BLaER1 treated with 17β-estradiol and CSF1 and Interleukin-3, amounts not matched to agents 10 nM and 100 nM (cell line): ENCODE measurements around the gene RIBC2.

Experiments used
- H3K27ac ChIP-seq, 11 experiments: shearing (Covaris generic); formaldehyde crosslinking; 2 replicates each; pipeline ENCODE4 v1.8.1; 2022
- H3K27me3 ChIP-seq, 11 experiments: shearing (Covaris generic); formaldehyde crosslinking; 2 replicates each; pipeline ENCODE4 v1.8.1; 2022
- H3K36me3 ChIP-seq, 11 experiments: shearing (Covaris generic); formaldehyde crosslinking; 2 replicates each; pipeline ENCODE4 v1.8.1; 2022
- H3K4me1 ChIP-seq, 10 experiments: shearing (Covaris generic); formaldehyde crosslinking; 2 replicates each; pipeline ENCODE4 v1.8.1; 2022
- H3K4me2 ChIP-seq, 11 experiments: shearing (Covaris generic); formaldehyde crosslinking; 2 replicates each; pipeline ENCODE4 v1.8.1; 2022
- H3K4me3 ChIP-seq, 10 experiments: shearing (Covaris generic); formaldehyde crosslinking; 2 replicates each; pipeline ENCODE4 v1.8.1; 2022
- H3K9ac ChIP-seq, 11 experiments: shearing (Covaris generic); formaldehyde crosslinking; 2 replicates each; pipeline ENCODE4 v1.8.1; 2022
- H3K9me3 ChIP-seq, 11 experiments: shearing (Covaris generic); formaldehyde crosslinking; replicated peaks in 1 of 11; 2 replicates each; pipeline ENCODE4 v1.8.1; 2022
- H4K20me1 ChIP-seq, 11 experiments: shearing (Covaris generic); formaldehyde crosslinking; 2 replicates each; pipeline ENCODE4 v1.8.1; 2022
- Cebpa-rat ChIP-seq, 11 experiments: shearing (Covaris generic); IDR thresholded peaks; 2 replicates each; pipeline ENCODE4 v1.8.1; 2022

RIBC2 gene

DNA sequence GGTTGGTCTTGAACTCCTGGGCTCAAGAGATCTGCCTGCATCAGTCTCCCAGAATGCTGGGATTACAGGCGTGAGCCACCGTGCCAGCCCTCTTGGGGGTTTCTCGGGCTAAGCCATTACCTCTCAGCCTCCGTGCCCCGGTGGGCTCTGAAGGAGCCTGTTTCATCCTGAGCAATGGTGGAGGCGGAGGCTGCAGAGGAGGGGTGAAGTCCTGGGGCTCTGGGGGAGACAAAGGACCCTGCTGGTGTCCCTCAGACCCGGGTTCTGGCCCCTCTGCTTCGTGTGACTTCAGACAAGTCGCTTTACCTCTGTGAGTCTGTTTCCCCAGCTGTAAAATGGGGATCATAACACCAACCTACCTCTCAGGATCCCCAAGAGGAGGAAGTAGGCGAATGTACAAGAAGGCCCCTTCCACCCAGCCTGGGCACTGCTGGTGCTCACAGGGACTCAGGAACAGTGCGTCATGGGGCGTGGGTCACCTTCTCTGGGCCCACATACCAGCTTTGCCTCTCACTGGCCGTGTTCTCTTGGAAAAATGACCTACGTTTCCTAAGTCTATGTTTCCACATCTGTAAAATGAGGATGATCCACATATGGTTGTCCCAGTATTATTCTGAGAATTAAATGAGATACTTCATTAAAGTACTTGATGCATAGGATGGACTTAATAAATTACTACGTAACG, 36.8 kb downstream of the RIBC2 start:
- H3K9ac ChIP-seq: no peak overlapping the region
- H3K4me1 ChIP-seq: peaks cover 0 to 5% (median 0%) of the 10 kb centered on the region in 10 experiments; a peak in 1 of 20 replicates
- no peaks in the 10 kb centered on the region for H4K20me1 ChIP-seq
- no peak overlapping the region for H3K4me3 ChIP-seq
- H3K27ac ChIP-seq: no peak overlapping the region
- H3K36me3 ChIP-seq: no peaks in the 10 kb centered on the region
- H3K27me3 ChIP-seq: peaks cover 0 to 13% (median 0%) of the 10 kb centered on the region in 11 experiments; a peak in 3 of 22 replicates
- no peaks in the 10 kb centered on the region for H3K9me3 ChIP-seq
- no peak overlapping the region for H3K4me2 ChIP-seq
- TF ChIP-seq Cebpa-rat (IDR thresholded peaks at IDR 0.05): no peak

DNA sequence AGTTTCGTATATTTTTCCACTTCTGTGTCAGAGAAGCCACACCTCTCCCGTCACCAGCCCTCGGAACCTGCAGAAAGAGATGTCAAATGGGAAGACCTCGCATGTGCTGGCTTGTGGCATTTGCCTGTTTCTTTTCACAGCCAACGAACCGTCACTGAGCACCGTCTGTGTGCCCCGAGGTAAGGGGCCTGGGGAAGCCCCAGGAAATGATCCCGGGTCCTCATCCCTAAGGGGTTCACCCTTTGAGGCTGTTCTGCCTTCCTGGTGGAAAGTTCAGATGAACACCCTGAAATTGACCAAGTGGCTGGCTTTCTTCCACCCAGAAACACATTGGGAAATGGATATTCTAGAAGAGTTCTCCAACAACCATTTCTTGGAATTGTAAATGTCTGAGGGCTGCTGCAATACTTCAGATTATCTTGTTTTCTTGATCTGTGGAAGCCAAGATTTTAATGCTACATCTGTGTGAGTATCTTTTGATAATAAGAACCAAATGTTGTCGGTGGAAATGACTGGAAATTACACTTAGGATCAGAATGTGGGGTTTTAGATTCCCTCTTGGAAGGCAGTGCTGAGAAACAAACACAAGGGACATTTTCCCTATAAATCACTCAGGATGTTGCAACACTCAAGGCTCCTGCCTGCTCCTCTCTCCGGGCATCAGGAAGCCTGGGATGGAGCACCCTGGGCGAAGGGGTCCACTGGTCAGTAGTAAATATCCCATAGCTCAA, 37.6 kb downstream of the RIBC2 start:
- Histone ChIP-seq H3K27ac (no peak overlapping the region), H3K27me3 (peaks cover 0 to 13% (median 0%) of the 10 kb centered on the region in 11 experiments; a peak in 3 of 22 replicates), H3K4me3 (no peak overlapping the region), H3K9me3 (no peaks in the 10 kb centered on the region), H3K9ac (no peak overlapping the region), H4K20me1 (no peaks in the 10 kb centered on the region), H3K36me3 (no peaks in the 10 kb centered on the region), H3K4me2 (peak overlapping the region in 2 of 11 experiments; percentile 21 to 31; a peak in 2 of 22 replicates), H3K4me1 (peaks cover 0 to 5% (median 0%) of the 10 kb centered on the region in 10 experiments; a peak in 1 of 20 replicates)
- peak in 1 of 11 experiments; percentile 31; a peak in 1 of 22 replicates for TF ChIP-seq Cebpa-rat (IDR thresholded peaks at IDR 0.05)

DNA sequence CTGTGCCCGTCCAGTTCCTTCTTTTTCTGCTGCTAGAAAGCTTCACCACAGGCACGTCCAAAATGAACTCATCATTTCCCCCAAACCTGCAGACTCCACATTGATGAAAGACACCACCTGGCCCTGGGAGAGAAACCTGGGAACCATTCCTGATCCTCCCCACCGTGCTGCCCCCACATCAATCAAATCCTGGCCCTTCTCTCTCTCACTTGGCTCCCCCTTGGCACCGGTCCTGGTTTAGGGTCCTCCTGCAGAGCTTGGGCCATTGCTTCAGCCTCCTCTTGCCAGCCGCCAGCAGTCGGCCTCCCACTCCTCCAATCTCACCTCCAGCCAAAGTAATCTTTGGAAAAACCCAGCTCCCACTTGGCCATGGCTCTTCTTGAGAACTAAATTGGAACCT, 38.5 kb downstream of the RIBC2 start:
- Histone ChIP-seq H3K4me2 (no peak overlapping the region), H3K27me3 (peaks cover 0 to 13% (median 0%) of the 10 kb centered on the region in 11 experiments; a peak in 3 of 22 replicates), H3K36me3 (no peaks in the 10 kb centered on the region), H4K20me1 (no peaks in the 10 kb centered on the region), H3K27ac (no peak overlapping the region), H3K4me1 (peaks cover 0 to 5% (median 0%) of the 10 kb centered on the region in 10 experiments; a peak in 1 of 20 replicates), H3K4me3 (no peak overlapping the region), H3K9me3 (no peaks in the 10 kb centered on the region), H3K9ac (no peak overlapping the region)
- TF ChIP-seq Cebpa-rat (IDR thresholded peaks at IDR 0.05): no peak

DNA sequence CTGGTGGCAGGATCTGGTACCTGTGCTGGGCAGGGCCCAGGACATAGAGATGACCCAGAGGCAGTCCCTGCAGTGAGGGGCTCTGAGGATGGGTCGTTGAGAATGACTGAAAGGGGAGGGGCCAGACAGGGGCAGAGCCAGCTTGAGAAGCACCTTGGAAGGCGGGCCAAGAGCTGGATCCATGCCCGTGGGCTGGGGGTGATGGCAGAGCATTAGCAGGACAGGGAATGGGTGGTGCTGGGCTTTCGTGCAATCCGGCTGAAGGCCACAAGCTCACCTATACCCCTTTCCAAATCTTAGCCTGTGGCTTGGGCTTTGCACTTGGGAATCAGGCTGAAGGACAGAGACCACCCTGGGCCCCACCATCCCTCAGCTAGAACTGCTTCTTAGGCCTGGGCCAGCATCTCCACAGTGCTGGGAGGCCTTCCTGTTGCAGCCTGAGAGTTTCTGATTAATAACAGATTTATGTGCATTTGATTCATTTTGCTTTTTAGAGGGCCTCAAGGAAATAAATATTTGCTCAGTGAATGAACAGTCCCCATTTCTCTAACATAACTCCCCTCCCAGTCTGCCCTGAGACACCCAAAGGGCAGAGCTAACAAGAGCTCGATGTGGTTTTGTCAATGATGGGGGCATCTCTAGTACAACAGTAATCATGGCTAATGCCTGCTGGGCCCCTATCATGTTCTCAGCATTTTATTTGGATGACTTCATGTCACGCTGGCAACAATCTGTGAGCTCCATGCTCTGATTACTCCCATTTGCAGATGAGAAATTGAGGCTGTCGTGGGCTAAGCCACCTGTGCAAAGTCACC, 39.3 kb downstream of the RIBC2 start:
- peaks cover 0 to 13% (median 0%) of the 10 kb centered on the region in 11 experiments; a peak in 3 of 22 replicates for H3K27me3 ChIP-seq
- no peak overlapping the region for H3K4me3 ChIP-seq
- H3K4me2 ChIP-seq: no peak overlapping the region
- no peak overlapping the region for H3K9ac ChIP-seq
- no peak overlapping the region for H3K27ac ChIP-seq
- no peaks in the 10 kb centered on the region for H3K9me3 ChIP-seq
- no peak for TF ChIP-seq Cebpa-rat (IDR thresholded peaks at IDR 0.05)
- no peaks in the 10 kb centered on the region for H4K20me1 ChIP-seq
- H3K4me1 ChIP-seq: peaks cover 0 to 5% (median 0%) of the 10 kb centered on the region in 10 experiments; a peak in 1 of 20 replicates
- H3K36me3 ChIP-seq: no peaks in the 10 kb centered on the region

DNA sequence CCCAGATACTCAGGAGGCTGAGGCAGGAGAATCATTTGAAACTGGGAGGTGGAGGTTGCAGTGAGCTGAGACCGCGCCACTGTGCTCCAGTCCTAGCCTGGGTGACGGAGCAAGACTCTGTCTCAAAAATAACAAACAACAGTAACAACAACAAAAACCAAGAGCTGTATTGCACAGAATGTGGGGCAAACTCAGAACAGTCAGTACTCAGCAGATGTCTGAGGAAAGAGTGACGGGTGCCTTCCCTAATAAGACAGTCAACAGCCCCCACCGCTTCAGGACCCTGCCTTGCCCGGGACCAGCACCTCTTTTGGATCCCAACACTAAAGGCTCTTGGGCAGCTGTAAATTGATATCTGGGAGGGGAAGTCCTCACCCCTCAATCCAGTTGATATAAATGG, 40.3 kb downstream of the RIBC2 start:
- Histone ChIP-seq H3K4me3 (no peak overlapping the region), H3K9me3 (no peaks in the 10 kb centered on the region), H3K4me2 (no peak overlapping the region), H3K27ac (no peak overlapping the region), H3K27me3 (peaks cover 0 to 13% (median 0%) of the 10 kb centered on the region in 11 experiments; a peak in 3 of 22 replicates), H4K20me1 (no peaks in the 10 kb centered on the region), H3K36me3 (no peaks in the 10 kb centered on the region), H3K9ac (no peak overlapping the region), H3K4me1 (peaks cover 0 to 5% (median 0%) of the 10 kb centered on the region in 10 experiments; a peak in 1 of 20 replicates)
- no peak for TF ChIP-seq Cebpa-rat (IDR thresholded peaks at IDR 0.05)

DNA sequence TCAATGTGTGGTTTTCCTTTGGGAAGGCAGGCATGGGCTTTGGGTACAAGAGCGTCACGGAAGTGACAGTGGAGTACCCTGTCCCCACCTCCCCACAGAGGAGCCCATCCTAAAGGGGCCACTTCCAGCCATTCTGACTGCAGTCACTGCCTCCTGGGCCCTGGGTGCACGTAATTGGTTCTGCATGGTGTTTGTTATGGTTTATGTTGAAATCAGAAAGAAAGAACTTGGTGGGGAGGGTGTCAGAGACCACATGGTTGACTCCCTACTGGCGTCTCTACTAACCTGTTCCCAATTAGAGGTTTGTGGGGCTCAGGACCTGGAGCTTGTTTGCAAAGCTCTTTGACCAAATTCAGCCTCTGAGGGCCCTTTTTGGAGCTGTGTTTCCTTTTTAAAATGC, 40.8 kb downstream of the RIBC2 start:
- Histone ChIP-seq H3K4me3 (no peak overlapping the region), H3K4me2 (no peak overlapping the region), H3K27ac (no peak overlapping the region), H3K27me3 (peaks cover 0 to 13% (median 0%) of the 10 kb centered on the region in 11 experiments; a peak in 3 of 22 replicates), H3K36me3 (no peaks in the 10 kb centered on the region), H3K9ac (no peak overlapping the region), H3K4me1 (peaks cover 0 to 5% (median 0%) of the 10 kb centered on the region in 10 experiments; a peak in 1 of 20 replicates), H4K20me1 (no peaks in the 10 kb centered on the region), H3K9me3 (no peaks in the 10 kb centered on the region)
- TF ChIP-seq Cebpa-rat (IDR thresholded peaks at IDR 0.05): no peak

DNA sequence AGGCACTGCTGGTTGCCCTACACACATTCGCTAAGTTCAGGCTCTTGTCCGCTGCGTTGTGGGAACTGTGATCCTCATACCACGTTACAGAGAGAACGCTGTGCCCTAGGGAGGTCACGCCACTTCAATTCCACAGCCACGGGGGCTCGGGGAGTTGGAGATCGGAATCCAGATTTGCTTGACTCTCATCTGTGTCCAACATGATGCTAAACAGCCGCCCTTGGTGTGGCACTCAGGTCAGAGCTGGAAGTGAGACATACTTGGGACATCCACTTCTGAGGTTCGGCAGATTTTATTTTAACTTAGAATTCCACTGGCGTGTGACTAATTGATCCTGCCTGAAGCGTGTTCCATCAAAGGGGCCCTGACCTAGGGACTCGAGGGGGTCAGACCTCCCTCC, 41.7 kb downstream of the RIBC2 start:
- H3K4me1 ChIP-seq: peaks cover 2 to 13% (median 7%) of the 10 kb centered on the region in 10 experiments; a peak in 18 of 20 replicates
- no peak overlapping the region for H3K9ac ChIP-seq
- peaks cover 0 to 12% (median 0%) of the 10 kb centered on the region in 11 experiments; a peak in 3 of 22 replicates for H3K27me3 ChIP-seq
- H3K4me2 ChIP-seq: no peak overlapping the region
- no peak overlapping the region for H3K27ac ChIP-seq
- H3K4me3 ChIP-seq: no peak overlapping the region
- TF ChIP-seq Cebpa-rat (IDR thresholded peaks at IDR 0.05): no peak
- H3K36me3 ChIP-seq: no peaks in the 10 kb centered on the region
- no peaks in the 10 kb centered on the region for H4K20me1 ChIP-seq
- H3K9me3 ChIP-seq: no peaks in the 10 kb centered on the region

DNA sequence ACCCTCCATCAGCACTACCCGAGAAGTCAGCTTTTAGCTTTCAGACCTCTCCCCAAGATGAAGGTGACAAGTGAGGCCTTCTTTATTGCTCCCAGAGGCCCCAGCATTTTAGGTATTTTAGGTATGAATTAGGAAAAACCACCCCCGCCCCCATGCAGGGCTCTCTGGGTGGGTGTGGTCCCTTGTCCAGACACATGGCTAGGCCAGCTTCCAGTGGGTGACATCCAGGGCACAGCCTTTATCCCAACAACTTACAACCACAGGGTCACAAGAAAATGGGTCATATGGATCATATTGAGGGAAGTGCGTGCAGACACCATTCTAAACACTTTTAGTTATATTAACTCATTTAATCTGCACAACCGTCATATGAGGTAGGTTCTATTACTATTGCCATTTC, 42.1 kb downstream of the RIBC2 start:
- Histone ChIP-seq H3K4me1 (peaks cover 6 to 17% (median 11%) of the 10 kb centered on the region in 10 experiments; a peak in 19 of 20 replicates), H4K20me1 (no peaks in the 10 kb centered on the region), H3K4me3 (no peak overlapping the region), H3K36me3 (no peaks in the 10 kb centered on the region), H3K9me3 (no peaks in the 10 kb centered on the region), H3K9ac (no peak overlapping the region), H3K27me3 (peaks cover 0 to 8% (median 0%) of the 10 kb centered on the region in 11 experiments; a peak in 3 of 22 replicates), H3K4me2 (no peak overlapping the region), H3K27ac (no peak overlapping the region)
- no peak for TF ChIP-seq Cebpa-rat (IDR thresholded peaks at IDR 0.05)

DNA sequence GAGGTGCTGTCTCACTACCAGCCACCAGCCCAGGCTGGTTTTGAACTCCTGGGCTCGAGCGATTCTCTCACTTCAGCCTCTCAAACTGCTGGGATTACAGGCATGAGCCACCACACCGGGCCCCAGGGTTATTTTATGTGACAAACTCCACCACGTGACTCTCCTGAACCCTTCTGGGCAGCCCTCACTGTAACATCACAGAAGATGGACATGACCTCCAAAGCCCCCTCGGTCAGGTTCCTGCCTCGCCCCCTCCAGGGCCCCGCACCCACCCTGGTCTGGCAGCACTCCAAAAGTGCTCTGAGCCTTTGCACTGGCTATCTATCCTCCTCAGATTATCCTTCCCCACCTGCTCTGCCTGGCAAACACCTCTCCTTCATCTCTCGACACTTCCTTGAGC, 43.3 kb downstream of the RIBC2 start:
- H3K36me3 ChIP-seq: no peaks in the 10 kb centered on the region
- no peak overlapping the region for H3K27ac ChIP-seq
- no peak overlapping the region for H3K4me3 ChIP-seq
- H3K4me2 ChIP-seq: no peak overlapping the region
- H3K27me3 ChIP-seq: no peaks in the 10 kb centered on the region
- H4K20me1 ChIP-seq: no peaks in the 10 kb centered on the region
- no peak for TF ChIP-seq Cebpa-rat (IDR thresholded peaks at IDR 0.05)
- peaks cover 12 to 24% (median 20%) of the 10 kb centered on the region in 10 experiments; a peak in 19 of 20 replicates for H3K4me1 ChIP-seq
- no peak overlapping the region for H3K9ac ChIP-seq
- H3K9me3 ChIP-seq: no peaks in the 10 kb centered on the region
